ENCODE results near the gene GAMT. TPM values are rescaled to one million over a fixed set of nuclear protein-coding genes. Genes with fewer than 3 reads are reported as not detected.

Gene GAMT
- total RNA-seq, 1 donor from 2014 or later: 8.8 TPM

DNA sequence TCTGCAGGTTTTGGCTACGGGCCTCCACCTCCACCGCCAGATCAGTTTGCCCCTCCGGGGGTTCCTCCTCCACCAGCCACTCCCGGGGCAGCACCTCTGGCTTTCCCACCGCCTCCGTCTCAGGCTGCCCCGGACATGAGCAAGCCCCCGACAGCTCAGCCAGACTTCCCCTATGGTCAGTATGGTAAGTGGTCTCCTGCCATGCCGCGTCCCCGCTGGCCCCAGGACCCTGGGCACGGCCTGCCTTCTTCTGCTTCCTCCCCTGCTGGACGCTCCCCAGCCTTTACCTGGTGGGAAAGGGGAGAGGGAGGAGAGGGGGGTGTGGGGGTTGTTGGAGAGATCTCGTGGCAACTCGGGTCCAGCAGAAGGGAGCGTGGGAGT lies 31.2 kb upstream of the GAMT start:
- H3K27me3 Mint-ChIP-seq: no peaks in the 10 kb centered on the region
- DNase-seq (no peak), ATAC-seq (ENCODE audit: low read depth) (no peak)
- no peaks in the 10 kb centered on the region for H3K9me3 Mint-ChIP-seq
- H3K36me3 Mint-ChIP-seq (ENCODE audit: low read depth): peaks cover 45% of the 10 kb centered on the region
- ChIA-PET POLR2A (interaction anchor here (0.9 kb wide), 1 partner anchor 24 kb away, joined by 3 read pairs; no protein-coding TSS in a partner anchor), CTCF (no interaction called here)
- H3K27ac Mint-ChIP-seq: no peak overlapping the region
- H3K4me3 Mint-ChIP-seq: no peak overlapping the region
- H3K4me1 Mint-ChIP-seq: no peaks in the 10 kb centered on the region
- intact Hi-C loops (cut with micrococcal nuclease): no loop called here
- TF ChIP-seq, protein P1, sequence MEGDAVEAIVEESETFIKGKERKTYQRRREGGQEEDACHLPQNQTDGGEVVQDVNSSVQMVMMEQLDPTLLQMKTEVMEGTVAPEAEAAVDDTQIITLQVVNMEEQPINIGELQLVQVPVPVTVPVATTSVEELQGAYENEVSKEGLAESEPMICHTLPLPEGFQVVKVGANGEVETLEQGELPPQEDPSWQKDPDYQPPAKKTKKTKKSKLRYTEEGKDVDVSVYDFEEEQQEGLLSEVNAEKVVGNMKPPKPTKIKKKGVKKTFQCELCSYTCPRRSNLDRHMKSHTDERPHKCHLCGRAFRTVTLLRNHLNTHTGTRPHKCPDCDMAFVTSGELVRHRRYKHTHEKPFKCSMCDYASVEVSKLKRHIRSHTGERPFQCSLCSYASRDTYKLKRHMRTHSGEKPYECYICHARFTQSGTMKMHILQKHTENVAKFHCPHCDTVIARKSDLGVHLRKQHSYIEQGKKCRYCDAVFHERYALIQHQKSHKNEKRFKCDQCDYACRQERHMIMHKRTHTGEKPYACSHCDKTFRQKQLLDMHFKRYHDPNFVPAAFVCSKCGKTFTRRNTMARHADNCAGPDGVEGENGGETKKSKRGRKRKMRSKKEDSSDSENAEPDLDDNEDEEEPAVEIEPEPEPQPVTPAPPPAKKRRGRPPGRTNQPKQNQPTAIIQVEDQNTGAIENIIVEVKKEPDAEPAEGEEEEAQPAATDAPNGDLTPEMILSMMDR (IDR thresholded peaks at IDR 0.05): no peak

DNA sequence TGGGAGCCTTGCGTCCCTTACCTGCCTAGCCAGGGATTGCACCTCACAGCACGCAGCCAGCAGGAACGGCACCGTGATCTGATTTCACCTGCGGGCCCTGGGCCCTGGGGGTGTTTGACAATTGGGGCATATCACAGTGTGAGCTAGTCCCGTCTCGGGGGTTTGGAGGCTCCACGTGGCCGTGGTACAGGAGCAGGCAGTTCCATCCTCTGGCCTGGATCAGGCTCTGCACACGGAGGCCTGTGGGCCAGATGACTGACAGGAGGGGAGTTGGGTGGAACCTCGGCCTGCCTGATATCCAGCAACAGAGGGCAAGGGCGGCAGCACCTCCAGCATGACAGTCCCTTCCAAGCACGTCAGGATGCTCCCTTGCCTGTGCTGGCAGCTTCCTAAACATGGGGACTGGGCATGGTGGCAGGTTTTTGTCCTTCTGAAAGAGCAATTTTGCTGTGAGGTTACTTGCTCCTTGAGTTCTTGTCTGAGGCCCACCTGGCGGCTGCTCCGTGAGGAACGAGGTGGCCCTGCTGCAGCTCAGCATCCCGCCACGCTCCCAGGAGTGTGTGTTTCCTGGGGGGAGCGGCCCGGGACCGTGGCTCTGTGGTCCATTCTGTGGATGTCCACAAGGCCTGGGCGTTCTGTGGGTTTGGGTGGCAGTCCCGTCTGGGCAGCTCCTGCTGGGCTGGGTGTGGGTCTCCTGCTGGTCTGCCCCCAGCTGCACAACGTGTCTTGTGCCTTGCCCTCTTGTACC lies 30.6 kb upstream of the GAMT start:
- Mint-ChIP-seq H3K27ac (no peak overlapping the region), H3K9me3 (no peaks in the 10 kb centered on the region), H3K4me1 (no peaks in the 10 kb centered on the region), H3K27me3 (no peaks in the 10 kb centered on the region), H3K36me3 (ENCODE audit: low read depth) (peaks cover 50% of the 10 kb centered on the region), H3K4me3 (no peak overlapping the region)
- ATAC-seq (ENCODE audit: low read depth) (no peak), DNase-seq (no peak)
- TF ChIP-seq, protein P1 (IDR thresholded peaks at IDR 0.05): no peak
- CTCF ChIA-PET: no interaction called here
- POLR2A ChIA-PET: interaction anchor here (0.7 kb wide), 1 partner anchor 13 kb away, joined by 4 read pairs; no protein-coding TSS in a partner anchor
- intact Hi-C loops (cut with micrococcal nuclease): no loop called here

DNA sequence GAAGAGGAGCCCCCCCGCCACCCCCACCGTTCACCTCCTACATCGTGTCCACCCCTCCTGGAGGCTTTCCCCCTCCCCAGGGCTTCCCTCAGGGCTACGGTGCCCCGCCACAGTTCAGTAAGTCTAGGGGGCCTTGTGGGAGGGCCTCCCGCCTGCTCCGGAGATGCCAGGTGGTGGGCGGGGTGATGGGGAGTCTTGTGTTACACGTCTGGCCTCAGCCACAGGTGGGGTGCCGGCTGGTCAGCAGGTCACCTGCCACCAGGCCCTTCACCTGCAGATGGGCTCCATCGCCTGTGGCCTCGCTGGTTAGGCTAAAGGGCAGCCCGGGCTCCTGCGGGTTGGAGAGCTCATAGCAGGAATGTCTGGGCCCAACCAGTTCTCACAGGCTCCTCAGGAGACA lies 28.9 kb upstream of the GAMT start:
- no peaks in the 10 kb centered on the region for H3K27me3 Mint-ChIP-seq
- TF ChIP-seq, protein P1 (IDR thresholded peaks at IDR 0.05): no peak
- DNase-seq (no peak), ATAC-seq (ENCODE audit: low read depth) (no peak)
- intact Hi-C loops (cut with micrococcal nuclease): no loop called here
- ChIA-PET CTCF (no interaction called here), POLR2A (interaction anchor here (0.7 to 1.2 kb wide), 2 partner anchors 15 to 161 kb away, joined by 3 to 8 read pairs; partner anchors contain the start of gene CIRBP)
- H3K4me3 Mint-ChIP-seq: no peak overlapping the region
- H3K9me3 Mint-ChIP-seq: no peaks in the 10 kb centered on the region
- H3K4me1 Mint-ChIP-seq: no peaks in the 10 kb centered on the region
- H3K36me3 Mint-ChIP-seq (ENCODE audit: low read depth): peaks cover 58% of the 10 kb centered on the region
- no peak overlapping the region for H3K27ac Mint-ChIP-seq

DNA sequence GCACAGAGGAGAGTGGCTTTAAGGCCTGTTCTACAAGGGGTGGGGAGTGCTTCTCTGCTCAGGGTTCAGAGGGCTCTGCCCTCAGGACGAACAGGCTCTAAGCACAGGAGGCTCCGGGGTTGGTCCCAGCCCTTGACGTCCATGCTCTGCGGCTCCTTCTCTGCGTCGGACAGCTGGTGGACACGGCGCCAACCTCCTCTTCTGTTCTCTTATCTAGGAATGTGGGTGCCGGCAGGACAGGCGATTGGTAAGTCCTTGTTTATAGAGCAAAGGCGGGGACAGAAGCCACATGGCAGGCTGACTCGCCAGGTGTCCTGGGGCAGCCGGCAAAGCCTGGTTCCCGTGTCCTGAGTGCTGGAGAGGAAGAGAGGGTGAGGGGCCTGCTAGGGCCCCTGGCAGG lies 28.4 kb upstream of the GAMT start:
- POLR2A ChIA-PET: interaction anchor here (1.2 kb wide), 1 partner anchor 161 kb away, joined by 3 read pairs; the partner anchor contains the start of gene CIRBP
- no peaks in the 10 kb centered on the region for H3K9me3 Mint-ChIP-seq
- CTCF ChIA-PET: no interaction called here
- H3K4me3 Mint-ChIP-seq: no peak overlapping the region
- no peak overlapping the region for H3K27ac Mint-ChIP-seq
- intact Hi-C loops (cut with micrococcal nuclease): no loop called here
- TF ChIP-seq, protein P1 (IDR thresholded peaks at IDR 0.05): no peak
- peaks cover 61% of the 10 kb centered on the region for H3K36me3 Mint-ChIP-seq (ENCODE audit: low read depth)
- no peaks in the 10 kb centered on the region for H3K27me3 Mint-ChIP-seq
- ATAC-seq (ENCODE audit: low read depth) (no peak), DNase-seq (no peak)
- peaks cover 3% of the 10 kb centered on the region for H3K4me1 Mint-ChIP-seq

DNA sequence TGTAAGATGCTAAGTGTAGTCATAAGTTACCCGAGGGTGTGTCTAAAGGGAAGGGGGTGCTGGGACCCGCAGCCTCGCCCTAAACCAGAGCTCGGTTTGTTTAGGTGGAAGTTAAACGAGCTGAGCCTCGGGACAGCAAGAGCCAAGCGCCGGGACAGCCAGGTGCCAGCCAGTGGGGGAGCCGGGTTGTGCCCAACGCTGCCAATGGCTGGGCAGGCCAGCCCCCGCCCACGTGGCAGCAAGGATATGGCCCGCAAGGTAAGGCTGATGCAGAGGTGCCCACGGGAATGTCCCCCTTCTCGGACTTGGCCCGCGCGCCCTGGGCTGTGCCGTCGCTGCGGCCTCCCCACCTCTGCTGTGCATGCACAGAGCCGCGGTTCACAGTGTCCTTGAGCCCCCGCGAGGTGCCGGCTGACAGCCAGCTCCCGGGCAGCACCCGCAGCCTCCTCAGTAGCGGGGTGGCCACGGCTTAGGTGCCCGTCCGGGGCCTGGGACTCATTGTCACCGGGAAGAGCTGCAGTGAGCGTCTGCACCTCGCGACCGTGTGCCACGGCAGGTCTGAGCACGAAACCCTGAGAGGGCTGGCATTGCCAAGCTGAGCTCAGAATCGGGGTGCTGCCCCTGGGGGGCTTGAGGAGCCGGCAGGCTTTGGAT lies 27.5 kb upstream of the GAMT start:
- intact Hi-C loops (cut with micrococcal nuclease): no loop called here
- POLR2A ChIA-PET: no interaction called here
- peaks cover 70% of the 10 kb centered on the region for H3K36me3 Mint-ChIP-seq (ENCODE audit: low read depth)

More for the DNA sequence above, 27.5 kb upstream of the GAMT start:
- H3K27me3 Mint-ChIP-seq: no peaks in the 10 kb centered on the region
- CTCF ChIA-PET: no interaction called here
- peaks cover 3% of the 10 kb centered on the region for H3K4me1 Mint-ChIP-seq
- DNase-seq: no peak
- no peak for ATAC-seq (ENCODE audit: low read depth)
- no peak overlapping the region for H3K4me3 Mint-ChIP-seq
- TF ChIP-seq, protein P1 (IDR thresholded peaks at IDR 0.05): no peak
- H3K9me3 Mint-ChIP-seq: no peaks in the 10 kb centered on the region
- no peak overlapping the region for H3K27ac Mint-ChIP-seq
